Tibial artery (tissue), 4 donors: ENCODE data around the gene FLOT1.

Experiments used
- DNase-seq, 2 donors: peaks; one replicate each; pipeline ENCODE4 v3.0.0-alpha.2; 2019
- H3K27ac ChIP-seq, 2 donors: fragments of 200-600 bp; sonication (generic) in 1 of 2; 1 replicate in 1 of 2; 2 replicates in 1 of 2; pipeline ENCODE4 v1.5.1; 2018 to 2019; ENCODE audit warnings: mild to moderate bottlenecking in 1 of 2
- H3K27me3 ChIP-seq, 2 donors: fragments of 200-600 bp; sonication (generic) in 1 of 2; one replicate each; pipeline versions ENCODE4 v1.5.1 to v1.6.0; 2016 to 2019
- H3K36me3 ChIP-seq, 3 donors: fragments of 200-600 bp; sonication (generic) in 2 of 3; one replicate each; pipeline ENCODE4 v1.5.1; 2016 to 2019; ENCODE audit warnings: mild to moderate bottlenecking in 2 of 3
- H3K4me1 ChIP-seq, 4 donors: fragments of 200-600 bp; sonication (generic) in 2 of 4; 1 replicate in 3 of 4; 2 replicates in 1 of 4; pipeline ENCODE4 v1.5.1; 2016 to 2019
- H3K4me3 ChIP-seq, 2 donors: fragments of 200-600 bp; sonication (generic) in 1 of 2; 1 replicate in 1 of 2; 2 replicates in 1 of 2; pipeline ENCODE4 v1.5.1; 2018 to 2019; ENCODE audit warnings: mild to moderate bottlenecking in 2 of 2
- H3K9me3 ChIP-seq, 3 donors: fragments of 200-600 bp; sonication (generic) in 1 of 3; one replicate each; pipeline ENCODE4 v1.5.1; 2016 to 2019
- intact Hi-C: fragments of 100-400 bp; cut with DNase I; formaldehyde crosslinking; loops from one replicate; pipeline ENCODE4 v1.15.0; 2023; ENCODE audit warnings: low total_unique reads
- TF ChIP-seq, protein P1 (sequence below), 2 experiments: fragments of 200-600 bp in 1 of 2; fragments of 450-650 bp in 1 of 2; IDR thresholded peaks; one replicate each; pipeline ENCODE4 v1.5.1; 2017 to 2019; ENCODE audit warnings: antibody characterized with exemption in 2 of 2, mild to moderate bottlenecking in 1 of 2, moderate library complexity in 1 of 2

FLOT1 gene, protein sequence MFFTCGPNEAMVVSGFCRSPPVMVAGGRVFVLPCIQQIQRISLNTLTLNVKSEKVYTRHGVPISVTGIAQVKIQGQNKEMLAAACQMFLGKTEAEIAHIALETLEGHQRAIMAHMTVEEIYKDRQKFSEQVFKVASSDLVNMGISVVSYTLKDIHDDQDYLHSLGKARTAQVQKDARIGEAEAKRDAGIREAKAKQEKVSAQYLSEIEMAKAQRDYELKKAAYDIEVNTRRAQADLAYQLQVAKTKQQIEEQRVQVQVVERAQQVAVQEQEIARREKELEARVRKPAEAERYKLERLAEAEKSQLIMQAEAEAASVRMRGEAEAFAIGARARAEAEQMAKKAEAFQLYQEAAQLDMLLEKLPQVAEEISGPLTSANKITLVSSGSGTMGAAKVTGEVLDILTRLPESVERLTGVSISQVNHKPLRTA

DNA sequence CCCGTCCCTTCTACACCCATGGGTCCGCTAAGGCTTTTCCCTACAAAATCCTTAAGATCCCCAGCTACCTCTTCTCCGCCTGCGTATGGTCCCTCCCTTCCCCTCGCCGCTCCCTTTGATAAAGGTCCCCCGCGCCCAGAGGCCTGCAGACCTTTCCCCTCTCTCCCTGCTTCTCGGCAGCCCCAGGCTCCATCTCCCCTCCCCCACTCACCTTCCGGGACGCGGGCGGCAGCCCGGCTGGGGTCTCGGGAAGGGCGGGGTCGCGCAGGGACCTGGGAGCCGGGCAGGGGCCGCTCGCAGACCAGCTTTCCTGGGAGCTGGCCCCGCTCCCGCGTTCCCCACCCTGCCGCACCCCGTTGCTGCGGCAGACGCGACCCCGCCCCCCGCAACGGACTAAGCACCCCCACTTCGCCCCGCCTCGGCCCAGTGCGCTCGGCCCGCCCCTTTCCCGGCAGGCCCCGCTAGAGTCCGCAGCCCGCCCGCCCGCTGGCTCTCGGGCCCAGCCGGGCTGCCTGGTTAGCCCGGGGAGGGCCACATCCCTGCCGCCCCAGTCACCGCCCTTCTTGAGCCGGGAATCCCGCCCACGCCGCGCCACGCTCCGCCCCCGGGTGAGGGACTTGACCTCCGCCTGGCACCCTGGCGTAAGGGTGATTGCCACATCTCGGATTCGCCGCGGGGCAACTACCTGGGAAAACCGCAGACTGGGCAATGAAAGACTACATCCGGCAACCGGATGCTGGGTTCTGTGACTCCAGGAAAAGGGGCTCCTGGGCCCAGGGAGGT is at the start of gene FLOT1:
FLOT1 (minus strand) TSS at position 372 of the 783 bp plus-strand sequence. CDS start 498 bp downstream, outside the sequence.
- H3K36me3 ChIP-seq: peaks cover 29 to 36% (median 35%) of the 10 kb centered on the region in 3 donors
- H3K4me1 ChIP-seq: peaks cover 0 to 52% (median 35%) of the 10 kb centered on the region in 4 donors
- no peaks in the 10 kb centered on the region for H3K27me3 ChIP-seq
- TF ChIP-seq, protein P1, sequence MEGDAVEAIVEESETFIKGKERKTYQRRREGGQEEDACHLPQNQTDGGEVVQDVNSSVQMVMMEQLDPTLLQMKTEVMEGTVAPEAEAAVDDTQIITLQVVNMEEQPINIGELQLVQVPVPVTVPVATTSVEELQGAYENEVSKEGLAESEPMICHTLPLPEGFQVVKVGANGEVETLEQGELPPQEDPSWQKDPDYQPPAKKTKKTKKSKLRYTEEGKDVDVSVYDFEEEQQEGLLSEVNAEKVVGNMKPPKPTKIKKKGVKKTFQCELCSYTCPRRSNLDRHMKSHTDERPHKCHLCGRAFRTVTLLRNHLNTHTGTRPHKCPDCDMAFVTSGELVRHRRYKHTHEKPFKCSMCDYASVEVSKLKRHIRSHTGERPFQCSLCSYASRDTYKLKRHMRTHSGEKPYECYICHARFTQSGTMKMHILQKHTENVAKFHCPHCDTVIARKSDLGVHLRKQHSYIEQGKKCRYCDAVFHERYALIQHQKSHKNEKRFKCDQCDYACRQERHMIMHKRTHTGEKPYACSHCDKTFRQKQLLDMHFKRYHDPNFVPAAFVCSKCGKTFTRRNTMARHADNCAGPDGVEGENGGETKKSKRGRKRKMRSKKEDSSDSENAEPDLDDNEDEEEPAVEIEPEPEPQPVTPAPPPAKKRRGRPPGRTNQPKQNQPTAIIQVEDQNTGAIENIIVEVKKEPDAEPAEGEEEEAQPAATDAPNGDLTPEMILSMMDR (IDR thresholded peaks at IDR 0.05): no peak
- peak within 1 kb of the TSS; percentile 94 to 95 for H3K4me3 ChIP-seq
- H3K27ac ChIP-seq: peak within 1 kb of the TSS; percentile 97 to 98
- DNase-seq: peak; percentile 97 to 99
- intact Hi-C loops: loop anchor here (1.0 to 10.0 kb wide), 4 partner anchors 39 to 342 kb away; partner anchors contain the start of gene DDR1
- H3K9me3 ChIP-seq: no peaks in the 10 kb centered on the region

DNA sequence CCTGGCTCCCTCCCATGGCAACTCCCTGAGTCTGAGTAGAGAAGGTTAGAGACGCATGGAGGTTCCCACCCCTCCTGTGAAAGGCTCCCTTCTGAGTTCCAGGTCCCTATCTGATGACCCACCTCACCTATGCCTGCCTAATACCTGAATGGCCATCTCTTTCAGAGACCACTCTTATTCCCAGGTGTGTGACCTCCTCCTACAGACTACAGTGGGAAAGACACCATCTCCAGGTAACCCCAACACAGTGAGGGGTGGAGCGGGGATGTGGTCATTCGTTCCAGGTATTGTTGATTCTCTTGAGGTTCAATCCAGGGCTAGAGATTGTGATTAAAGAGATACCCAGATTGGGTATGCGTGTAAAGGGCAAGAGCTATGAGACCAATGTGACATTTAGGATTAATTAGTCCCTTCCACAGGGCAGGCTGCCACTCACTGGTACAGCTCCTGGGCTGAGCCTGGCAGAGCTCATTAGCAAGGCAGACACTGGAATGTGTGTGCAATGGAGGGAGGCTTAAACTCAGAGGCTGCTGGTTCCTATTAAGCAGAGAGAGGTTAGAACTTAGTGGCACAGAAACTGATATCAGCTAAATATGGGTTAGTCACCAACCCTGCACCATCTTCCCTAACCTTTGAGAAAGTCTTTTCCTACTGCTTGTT is 48.4 kb upstream of the FLOT1 start:
- no peak overlapping the region for H3K27ac ChIP-seq
- no peaks in the 10 kb centered on the region for H3K9me3 ChIP-seq
- H3K36me3 ChIP-seq: no peaks in the 10 kb centered on the region
- peaks cover 0 to 28% (median 3%) of the 10 kb centered on the region in 4 donors for H3K4me1 ChIP-seq
- no peak for DNase-seq
- intact Hi-C loops: no loop called here
- TF ChIP-seq, protein P1 (IDR thresholded peaks at IDR 0.05): no peak
- no peak overlapping the region for H3K4me3 ChIP-seq
- H3K27me3 ChIP-seq: no peaks in the 10 kb centered on the region

DNA sequence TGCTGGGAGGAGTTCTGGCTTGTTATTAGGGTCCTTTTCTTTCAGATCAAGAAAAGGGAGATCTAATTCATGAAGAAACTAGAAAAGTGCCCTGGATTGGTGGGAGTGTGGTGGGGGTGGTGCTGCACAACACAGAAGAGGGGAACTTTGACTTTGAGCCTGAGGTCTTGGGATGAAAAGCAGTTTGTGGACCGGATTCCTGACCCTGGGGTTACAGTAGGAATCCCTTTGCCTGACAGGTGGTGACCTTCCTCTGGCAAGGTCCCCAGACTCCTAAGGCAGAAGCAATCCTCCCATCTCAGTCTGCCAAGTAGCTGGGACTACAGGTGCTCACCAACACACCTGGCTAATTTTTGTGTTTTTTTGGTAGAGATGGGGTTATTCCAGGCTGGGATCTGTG is 47.1 kb upstream of the FLOT1 start:
- no peak for DNase-seq
- H3K4me1 ChIP-seq: peaks cover 0 to 28% (median 3%) of the 10 kb centered on the region in 4 donors
- no peaks in the 10 kb centered on the region for H3K27me3 ChIP-seq
- H3K36me3 ChIP-seq: no peaks in the 10 kb centered on the region
- intact Hi-C loops: no loop called here
- TF ChIP-seq, protein P1 (IDR thresholded peaks at IDR 0.05): no peak
- H3K27ac ChIP-seq: no peak overlapping the region
- no peak overlapping the region for H3K4me3 ChIP-seq
- no peaks in the 10 kb centered on the region for H3K9me3 ChIP-seq

DNA sequence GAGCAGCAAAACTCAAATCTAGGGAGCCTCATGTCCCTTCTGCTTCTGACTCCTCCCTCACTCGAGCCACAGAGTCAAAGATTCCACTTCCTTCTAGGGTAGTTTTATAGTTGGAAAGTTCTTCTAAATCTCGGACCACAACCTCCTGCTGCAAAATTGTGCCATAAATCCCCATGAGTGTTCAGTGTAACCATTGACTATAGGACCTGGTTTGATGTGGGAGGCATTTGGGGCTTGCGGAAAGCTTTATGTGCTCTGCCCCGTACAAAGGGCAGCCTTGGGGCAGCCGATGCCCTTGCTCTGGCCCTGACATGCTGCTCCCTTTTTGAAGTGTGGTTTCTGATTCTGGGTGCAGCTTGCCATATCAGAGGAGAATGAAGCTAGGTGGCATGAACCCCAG is 45.5 kb upstream of the FLOT1 start:
- peak overlapping the region in 1 of 2 donors; percentile 54 for H3K27ac ChIP-seq
- TF ChIP-seq, protein P1 (IDR thresholded peaks at IDR 0.05): no peak
- H3K36me3 ChIP-seq: no peaks in the 10 kb centered on the region
- no peaks in the 10 kb centered on the region for H3K27me3 ChIP-seq
- intact Hi-C loops: no loop called here
- H3K4me3 ChIP-seq: no peak overlapping the region
- no peaks in the 10 kb centered on the region for H3K9me3 ChIP-seq
- peaks cover 0 to 24% (median 3%) of the 10 kb centered on the region in 4 donors for H3K4me1 ChIP-seq
- DNase-seq: peak in 1 of 2 donors; percentile 36

DNA sequence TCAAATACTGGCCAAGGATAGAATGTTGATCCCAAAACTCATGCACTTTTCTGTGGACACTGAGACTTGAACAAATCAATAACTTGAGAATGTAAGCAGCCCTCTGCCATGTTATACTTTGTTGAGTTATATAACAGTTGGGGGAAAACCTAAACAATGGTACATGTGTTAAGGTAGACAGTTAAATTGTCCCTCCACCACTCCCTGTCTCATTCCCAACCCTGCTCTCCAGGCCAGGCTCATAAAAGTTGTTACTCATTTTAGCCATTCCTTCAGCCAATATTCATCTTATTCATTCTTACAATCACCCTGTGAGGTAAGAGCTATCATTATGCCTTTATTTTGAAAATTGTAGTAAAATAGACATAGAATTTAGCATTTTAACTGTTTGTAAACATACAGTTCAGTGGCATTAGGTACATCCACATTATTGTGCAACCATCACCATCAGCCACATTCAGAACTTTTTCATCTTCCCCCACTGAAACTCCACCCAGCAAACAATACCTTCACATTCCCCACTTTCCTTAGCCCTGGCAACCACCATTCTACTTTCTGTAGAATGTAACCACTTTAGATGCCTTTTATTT is 40.0 kb upstream of the FLOT1 start:
- Histone ChIP-seq H3K27me3 (no peaks in the 10 kb centered on the region), H3K36me3 (no peaks in the 10 kb centered on the region), H3K4me3 (no peak overlapping the region), H3K27ac (peak overlapping the region; percentile 78 to 89), H3K9me3 (no peaks in the 10 kb centered on the region), H3K4me1 (peaks cover 4 to 53% (median 42%) of the 10 kb centered on the region in 4 donors)
- intact Hi-C loops: no loop called here
- TF ChIP-seq, protein P1 (IDR thresholded peaks at IDR 0.05): no peak
- DNase-seq: no peak
